Natural killer cell treated with Interleukin-12 subunit alpha and Interleukin-12 subunit beta and Interleukin-15 and Interleukin-18, amount 100 ng/mL, for 72 hours (primary cell): ENCODE measurements around the gene DNTT. TPM values are rescaled to one million over a fixed set of nuclear protein-coding genes. Genes with fewer than 3 reads are reported as not detected.

Experiments
- ATAC-seq, 2 donors: fragments of 150-1000 bp; cut with Tn5 transposase in 1 of 2; sonication (Bioruptor Pico), chemical (Tn5 transposase) in 1 of 2; 2 replicates each; pipeline ENCODE4 v1.10.0; 2021
- DNase-seq: peaks from one replicate; pipeline ENCODE4 v3.0.0; 2022; ENCODE audit warnings: low spot score
- H3K27ac Mint-ChIP-seq, 2 donors: 1 replicate in 1 of 2; 2 replicates in 1 of 2; pipeline ENCODE4 v1.8.0; 2022; ENCODE audit warnings: mixed read lengths in 2 of 2, mild to moderate bottlenecking in 1 of 2, moderate library complexity in 1 of 2
- H3K27me3 Mint-ChIP-seq, 2 donors: 1 replicate in 1 of 2; 2 replicates in 1 of 2; pipeline ENCODE4 v1.8.0; 2022; ENCODE audit warnings: mixed read lengths in 2 of 2
- H3K36me3 Mint-ChIP-seq: one replicate; pipeline ENCODE4 v1.8.0; 2022; ENCODE audit warnings: mixed read lengths
- H3K4me1 Mint-ChIP-seq, 2 donors: 1 replicate in 1 of 2; 2 replicates in 1 of 2; pipeline ENCODE4 v1.8.0; 2022; ENCODE audit warnings: low read depth in 2 of 2, mixed read lengths in 2 of 2, mild to moderate bottlenecking in 1 of 2
- H3K4me3 Mint-ChIP-seq: one replicate; pipeline ENCODE4 v1.8.0; 2022; ENCODE audit warnings: mixed read lengths
- H3K9me3 Mint-ChIP-seq: 2 replicates; pipeline ENCODE4 v1.8.0; 2022; ENCODE audit warnings: mixed read lengths
- total RNA-seq, 2 donors: library from RNA; stranded (reverse); gene quantifications; one replicate each; pipeline ENCODE4 v1.2.3, GENCODE V29; 2022

The DNTT gene
- total RNA-seq, 2 donors from 2014 or later: not detected

GRCh38 chr10:96285331-96285752 lies 18.9 kb upstream of the DNTT start:
- no peak overlapping the region for H3K4me3 Mint-ChIP-seq
- H3K4me1 Mint-ChIP-seq: peaks cover 0 to 3% of the 10 kb centered on the region in 2 donors
- no peaks in the 10 kb centered on the region for H3K9me3 Mint-ChIP-seq
- DNase-seq: no peak
- no peaks in the 10 kb centered on the region for H3K36me3 Mint-ChIP-seq
- no peak for ATAC-seq
- H3K27me3 Mint-ChIP-seq: peaks cover under 1 to 3% of the 10 kb centered on the region in 2 donors
- H3K27ac Mint-ChIP-seq: no peak overlapping the region

DNA sequence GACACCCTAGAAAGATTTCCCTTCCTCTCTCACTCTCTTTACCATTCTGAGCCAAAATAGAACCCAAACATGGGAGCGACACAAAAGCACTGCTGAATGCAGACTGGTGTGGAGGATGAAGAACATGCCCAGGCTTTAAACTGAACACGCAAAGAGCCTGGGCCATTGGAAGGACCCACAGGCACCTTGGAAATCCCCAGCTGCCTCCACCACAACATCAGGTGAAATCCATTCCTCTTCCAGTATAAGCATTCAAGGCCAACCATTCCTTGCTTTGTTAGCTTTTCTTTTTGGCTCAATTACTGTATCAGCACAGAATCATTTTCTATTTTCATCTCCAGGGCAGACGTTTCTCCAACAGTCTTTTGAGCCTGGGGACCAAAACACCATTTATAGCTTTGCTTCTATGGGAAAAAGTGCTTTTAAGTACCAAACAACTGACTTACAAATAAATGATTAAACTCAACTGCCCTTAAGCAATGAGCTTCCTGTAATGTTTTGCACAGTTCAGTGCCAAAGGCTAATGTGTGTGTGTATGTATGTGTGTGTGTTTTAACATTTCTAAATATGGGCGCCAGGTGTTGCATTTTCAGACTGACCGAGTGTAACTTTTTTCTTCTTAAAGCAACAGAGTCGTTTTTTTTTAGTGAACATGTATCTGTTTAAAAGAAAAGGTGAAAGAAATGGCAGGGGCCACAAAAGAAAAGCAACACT lies 16.7 kb upstream of the DNTT start:
- ATAC-seq (no peak), DNase-seq (no peak)
- H3K4me1 Mint-ChIP-seq: peaks cover 0 to 3% of the 10 kb centered on the region in 2 donors
- peaks cover 8 to 25% of the 10 kb centered on the region in 2 donors for H3K27me3 Mint-ChIP-seq
- no peaks in the 10 kb centered on the region for H3K36me3 Mint-ChIP-seq
- no peak overlapping the region for H3K4me3 Mint-ChIP-seq
- H3K9me3 Mint-ChIP-seq: no peaks in the 10 kb centered on the region
- no peak overlapping the region for H3K27ac Mint-ChIP-seq

GRCh38 chr10:96288151-96288621 lies 16.0 kb upstream of the DNTT start:
- Mint-ChIP-seq H3K4me3 (no peak overlapping the region), H3K27ac (no peak overlapping the region), H3K36me3 (no peaks in the 10 kb centered on the region), H3K27me3 (peaks cover 8 to 27% of the 10 kb centered on the region in 2 donors), H3K9me3 (no peaks in the 10 kb centered on the region), H3K4me1 (peaks cover 0 to 3% of the 10 kb centered on the region in 2 donors)
- DNase-seq (no peak), ATAC-seq (no peak)

GRCh38 chr10:96289218-96289910 lies 14.9 kb upstream of the DNTT start:
- Mint-ChIP-seq H3K4me3 (no peak overlapping the region), H3K9me3 (no peaks in the 10 kb centered on the region), H3K36me3 (no peaks in the 10 kb centered on the region), H3K27me3 (peaks cover 8 to 35% of the 10 kb centered on the region in 2 donors), H3K27ac (no peak overlapping the region), H3K4me1 (peaks cover 0 to 3% of the 10 kb centered on the region in 2 donors)
- no peak for DNase-seq
- ATAC-seq: no peak

GRCh38 chr10:96290368-96291133 lies 13.7 kb upstream of the DNTT start:
- no peak for ATAC-seq
- H3K4me3 Mint-ChIP-seq: no peak overlapping the region
- H3K27me3 Mint-ChIP-seq: peaks cover 11 to 39% of the 10 kb centered on the region in 2 donors
- no peak overlapping the region for H3K27ac Mint-ChIP-seq
- H3K9me3 Mint-ChIP-seq: no peaks in the 10 kb centered on the region
- H3K4me1 Mint-ChIP-seq: peaks cover 3% of the 10 kb centered on the region in 2 donors
- H3K36me3 Mint-ChIP-seq: no peaks in the 10 kb centered on the region
- no peak for DNase-seq

- no peak for DNase-seq
- H3K4me3 Mint-ChIP-seq: no peak overlapping the region
Measured at GRCh38 chr10:96292971-96293920, 11.0 kb upstream of the DNTT start.

GRCh38 chr10:96295475-96295874 lies 8.8 kb upstream of the DNTT start:
- Mint-ChIP-seq H3K4me1 (peaks cover 6 to 12% of the 10 kb centered on the region in 2 donors), H3K4me3 (no peak overlapping the region), H3K27ac (no peak overlapping the region), H3K36me3 (no peaks in the 10 kb centered on the region), H3K9me3 (no peaks in the 10 kb centered on the region), H3K27me3 (peaks cover 19 to 71% of the 10 kb centered on the region in 2 donors)
- DNase-seq (no peak), ATAC-seq (no peak)

More at GRCh38 chr10:96292971-96293920, 11.0 kb upstream of the DNTT start:
- no peak for ATAC-seq
- Mint-ChIP-seq H3K36me3 (no peaks in the 10 kb centered on the region), H3K9me3 (no peaks in the 10 kb centered on the region), H3K4me1 (peaks cover 2 to 3% of the 10 kb centered on the region in 2 donors), H3K27ac (no peak overlapping the region), H3K27me3 (peaks cover 14 to 54% of the 10 kb centered on the region in 2 donors)

GRCh38 chr10:96297486-96297885 lies 6.7 kb upstream of the DNTT start:
- H3K36me3 Mint-ChIP-seq: no peaks in the 10 kb centered on the region
- no peaks in the 10 kb centered on the region for H3K9me3 Mint-ChIP-seq
- no peak overlapping the region for H3K27ac Mint-ChIP-seq
- ATAC-seq (no peak), DNase-seq (no peak)
- H3K27me3 Mint-ChIP-seq: peaks cover 21 to 62% of the 10 kb centered on the region in 2 donors
- H3K4me3 Mint-ChIP-seq: no peak overlapping the region
- H3K4me1 Mint-ChIP-seq: peaks cover 12 to 16% of the 10 kb centered on the region in 2 donors

DNA sequence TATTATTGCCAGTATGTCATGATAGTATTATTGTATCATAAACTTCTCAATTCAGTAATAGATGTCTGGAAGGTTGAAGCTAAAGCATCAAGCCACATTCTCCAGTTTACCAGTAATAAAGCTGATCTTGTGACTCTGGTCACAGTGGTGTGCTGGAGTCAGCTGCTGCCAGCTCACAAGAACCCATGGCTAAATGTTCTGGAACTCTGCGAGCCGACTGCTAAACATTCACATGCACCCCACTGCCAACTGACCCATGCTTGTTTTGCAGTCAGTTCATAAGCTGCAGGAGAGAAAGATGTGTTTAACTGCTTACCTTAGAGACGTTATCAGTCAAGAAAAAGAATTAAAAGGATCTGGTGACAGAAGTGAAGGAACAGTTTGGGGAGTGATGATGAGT lies 5.9 kb upstream of the DNTT start:
- no peaks in the 10 kb centered on the region for H3K36me3 Mint-ChIP-seq
- peaks cover 12 to 16% of the 10 kb centered on the region in 2 donors for H3K4me1 Mint-ChIP-seq
- ATAC-seq: no peak
- H3K4me3 Mint-ChIP-seq: no peak overlapping the region
- peaks cover 21 to 60% of the 10 kb centered on the region in 2 donors for H3K27me3 Mint-ChIP-seq
- no peaks in the 10 kb centered on the region for H3K9me3 Mint-ChIP-seq
- no peak overlapping the region for H3K27ac Mint-ChIP-seq
- DNase-seq: no peak

- DNase-seq: no peak
- H3K36me3 Mint-ChIP-seq: no peaks in the 10 kb centered on the region
- ATAC-seq: no peak
- no peaks in the 10 kb centered on the region for H3K9me3 Mint-ChIP-seq
- H3K27me3 Mint-ChIP-seq: peaks cover 26 to 62% of the 10 kb centered on the region in 2 donors
- no peak overlapping the region for H3K4me3 Mint-ChIP-seq
- peaks cover 12 to 16% of the 10 kb centered on the region in 2 donors for H3K4me1 Mint-ChIP-seq
- no peak overlapping the region for H3K27ac Mint-ChIP-seq
Measured at GRCh38 chr10:96299383-96299782, 4.9 kb upstream of the DNTT start.

- H3K36me3 Mint-ChIP-seq: no peaks in the 10 kb centered on the region
- H3K27me3 Mint-ChIP-seq: peaks cover 22 to 73% of the 10 kb centered on the region in 2 donors
- H3K27ac Mint-ChIP-seq: no peak overlapping the region
- peaks cover 8 to 16% of the 10 kb centered on the region in 2 donors for H3K4me1 Mint-ChIP-seq
- no peak overlapping the region for H3K4me3 Mint-ChIP-seq
- H3K9me3 Mint-ChIP-seq: no peaks in the 10 kb centered on the region
- ATAC-seq: no peak
- no peak for DNase-seq
Measured at GRCh38 chr10:96301616-96302015, 2.6 kb upstream of the DNTT start.

- ATAC-seq (no peak), DNase-seq (no peak)
- H3K27me3 Mint-ChIP-seq: peaks cover 21 to 63% of the 10 kb centered on the region in 2 donors
Measured at GRCh38 chr10:96305019-96305418, 785 bp downstream of the DNTT start.

GRCh38 chr10:96306516-96306915 lies 2.3 kb downstream of the DNTT start:
- DNase-seq: no peak
- Mint-ChIP-seq H3K27ac (no peak overlapping the region), H3K36me3 (no peaks in the 10 kb centered on the region), H3K27me3 (peaks cover 12 to 53% of the 10 kb centered on the region in 2 donors), H3K4me1 (no peaks in the 10 kb centered on the region), H3K4me3 (no peak overlapping the region), H3K9me3 (no peaks in the 10 kb centered on the region)
- no peak for ATAC-seq

More at GRCh38 chr10:96305019-96305418, 785 bp downstream of the DNTT start:
- Mint-ChIP-seq H3K9me3 (no peaks in the 10 kb centered on the region), H3K4me1 (peaks cover under 1 to 10% of the 10 kb centered on the region in 2 donors), H3K27ac (no peak overlapping the region), H3K4me3 (no peak overlapping the region), H3K36me3 (no peaks in the 10 kb centered on the region)
